COLO668 (cell line): ENCODE measurements around the gene XIRP1.

ENCODE experiments used
- DNase-seq: peaks from one replicate; lab custom pipeline; 2025; ENCODE audit not compliant: unreplicated experiment; lab: John Stamatoyannopoulos, UW

Gene XIRP1

DNA sequence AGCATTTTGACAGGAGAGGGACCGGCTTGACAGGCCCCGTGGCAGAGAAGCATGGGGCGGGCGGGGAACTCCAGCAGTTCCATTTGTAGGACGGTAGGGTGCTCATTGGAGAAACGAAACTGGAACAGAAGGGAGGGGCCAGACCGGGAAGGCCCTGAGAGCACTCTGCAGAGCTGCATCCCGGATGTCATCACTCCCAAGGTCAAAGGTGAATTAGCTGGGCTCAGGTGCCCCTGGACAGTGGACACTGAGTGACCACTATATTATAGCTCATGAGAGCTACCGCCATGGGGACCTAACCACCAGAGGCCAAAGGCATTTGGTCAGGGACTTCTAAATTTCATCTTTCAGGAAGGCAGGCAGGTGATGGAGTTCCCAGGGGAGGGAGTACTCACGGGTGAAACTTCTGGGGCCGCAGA lies 46.3 kb downstream of the XIRP1 start:
- DNase-seq = no peak

DNA sequence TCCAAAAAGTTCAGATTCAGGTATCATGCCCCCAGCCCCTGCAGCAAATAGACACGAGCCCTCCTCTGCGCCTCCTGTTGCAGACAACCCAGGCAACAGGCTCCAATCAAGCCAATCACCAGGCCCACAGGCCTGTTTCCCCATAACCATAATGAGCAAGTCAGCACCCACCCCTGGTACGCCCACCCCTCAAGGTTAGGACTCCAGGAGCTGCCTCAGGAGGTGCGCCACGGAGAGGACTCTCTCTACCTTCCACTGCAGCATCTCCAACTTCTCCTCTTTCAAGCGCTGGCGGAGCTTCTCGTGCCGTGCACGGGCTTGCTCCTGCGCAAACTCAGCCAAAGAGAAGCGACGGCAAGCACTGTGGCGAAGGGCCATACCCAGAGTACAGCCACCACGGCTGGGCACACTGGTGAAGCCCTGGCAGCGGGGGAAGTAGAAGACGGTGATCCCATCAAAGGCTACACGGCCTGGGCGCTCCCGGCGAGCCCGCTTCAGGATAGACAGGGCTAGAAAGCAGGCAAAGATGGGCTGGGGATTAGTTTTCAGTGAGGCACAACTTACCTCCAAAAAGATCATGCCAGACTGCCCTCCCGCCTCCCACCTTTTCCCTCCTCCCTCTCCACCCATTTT lies 47.5 kb downstream of the XIRP1 start:
- no peak for DNase-seq

DNA sequence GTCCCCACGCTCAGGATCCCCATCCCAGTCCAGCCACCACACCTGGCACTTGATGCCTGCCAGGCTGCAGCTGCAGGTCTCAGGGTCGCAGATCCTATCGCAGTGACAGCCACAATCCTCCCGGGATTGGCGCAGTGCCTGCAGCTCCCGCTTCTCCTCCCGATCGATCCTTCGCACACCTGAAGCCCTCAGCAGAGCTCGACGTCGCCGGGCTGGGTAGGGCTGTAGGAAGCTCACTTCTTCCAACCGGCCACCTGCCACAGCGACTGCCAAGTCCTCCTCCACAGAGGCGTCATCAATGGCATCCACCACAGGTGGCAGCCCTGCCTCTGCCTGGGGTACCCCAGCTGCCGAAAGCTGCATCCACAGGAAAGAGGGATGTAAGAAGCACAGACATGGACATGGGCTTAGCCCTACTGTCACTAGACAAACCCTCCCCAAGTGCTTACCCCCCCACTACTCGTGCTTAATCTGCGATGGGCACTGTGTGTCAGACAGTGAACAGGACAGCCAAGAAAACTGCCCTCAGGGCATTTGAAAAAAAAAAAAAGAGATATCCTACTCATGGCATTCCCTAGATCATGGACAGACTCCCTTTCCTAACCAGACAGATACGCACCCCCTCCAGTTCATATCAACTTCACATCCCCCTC lies 48.2 kb downstream of the XIRP1 start:
- peak; percentile 86 for DNase-seq

DNA sequence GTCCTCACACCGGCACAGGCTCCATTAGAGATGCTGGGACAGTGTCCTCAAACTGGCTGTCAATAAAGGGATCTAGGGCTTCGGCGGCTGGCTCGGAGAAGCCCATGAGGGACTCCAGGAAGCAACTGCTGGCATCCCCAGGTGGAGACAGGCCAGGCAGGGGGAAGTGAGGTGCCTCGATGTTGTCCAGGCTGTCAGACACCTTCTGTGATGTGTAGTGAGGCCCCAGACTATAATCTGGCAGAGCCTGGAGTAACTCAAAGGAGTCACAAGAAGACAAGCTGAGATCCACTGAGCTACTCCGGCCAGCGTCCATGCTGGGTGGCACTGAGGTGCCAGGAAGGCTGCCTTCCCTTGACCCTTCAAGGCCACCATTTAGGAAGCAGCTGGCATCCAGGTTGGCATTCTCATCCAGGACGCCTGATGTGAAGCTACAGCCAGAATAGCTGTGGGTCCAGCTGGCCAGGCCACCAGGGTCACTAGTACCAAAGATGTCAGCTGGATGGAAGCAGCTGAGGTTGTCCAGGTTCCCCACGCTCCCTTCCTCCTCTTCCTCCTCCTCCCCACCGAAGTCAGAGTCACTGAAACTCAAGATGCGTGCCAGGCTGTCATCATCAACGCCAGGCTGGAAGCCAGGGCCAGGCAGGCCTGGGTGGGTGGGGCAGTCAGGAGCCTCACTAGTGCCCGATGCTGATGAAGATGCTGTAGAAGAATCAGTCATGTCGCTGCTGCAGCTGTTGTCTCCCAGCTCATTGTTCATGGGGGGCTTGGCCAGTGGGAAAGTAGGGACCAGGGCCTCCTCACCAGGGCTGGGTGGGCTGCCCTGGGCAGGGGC lies 49.1 kb downstream of the XIRP1 start:
- DNase-seq = no peak

DNA sequence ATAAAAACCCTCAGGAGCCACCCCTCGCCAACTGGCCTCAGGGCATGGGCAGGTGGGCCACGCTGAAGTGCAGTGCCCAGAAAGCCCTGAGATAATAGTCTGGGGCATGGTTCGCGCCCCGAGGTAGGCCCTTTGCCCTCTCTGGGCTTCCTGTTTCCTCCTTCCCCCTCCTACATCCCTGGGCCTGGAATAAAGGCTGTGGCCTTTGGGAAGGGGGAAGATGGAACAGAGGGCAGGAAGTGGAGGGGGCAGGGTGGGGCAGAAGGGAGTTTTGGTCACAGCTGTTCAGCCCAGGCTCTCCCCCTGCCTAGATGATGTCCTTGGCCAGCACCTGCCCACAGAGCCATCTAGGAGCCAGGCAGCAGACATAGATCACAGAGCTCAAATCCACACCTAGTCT lies 50.3 kb downstream of the XIRP1 start:
- DNase-seq = peak; percentile 74

DNA sequence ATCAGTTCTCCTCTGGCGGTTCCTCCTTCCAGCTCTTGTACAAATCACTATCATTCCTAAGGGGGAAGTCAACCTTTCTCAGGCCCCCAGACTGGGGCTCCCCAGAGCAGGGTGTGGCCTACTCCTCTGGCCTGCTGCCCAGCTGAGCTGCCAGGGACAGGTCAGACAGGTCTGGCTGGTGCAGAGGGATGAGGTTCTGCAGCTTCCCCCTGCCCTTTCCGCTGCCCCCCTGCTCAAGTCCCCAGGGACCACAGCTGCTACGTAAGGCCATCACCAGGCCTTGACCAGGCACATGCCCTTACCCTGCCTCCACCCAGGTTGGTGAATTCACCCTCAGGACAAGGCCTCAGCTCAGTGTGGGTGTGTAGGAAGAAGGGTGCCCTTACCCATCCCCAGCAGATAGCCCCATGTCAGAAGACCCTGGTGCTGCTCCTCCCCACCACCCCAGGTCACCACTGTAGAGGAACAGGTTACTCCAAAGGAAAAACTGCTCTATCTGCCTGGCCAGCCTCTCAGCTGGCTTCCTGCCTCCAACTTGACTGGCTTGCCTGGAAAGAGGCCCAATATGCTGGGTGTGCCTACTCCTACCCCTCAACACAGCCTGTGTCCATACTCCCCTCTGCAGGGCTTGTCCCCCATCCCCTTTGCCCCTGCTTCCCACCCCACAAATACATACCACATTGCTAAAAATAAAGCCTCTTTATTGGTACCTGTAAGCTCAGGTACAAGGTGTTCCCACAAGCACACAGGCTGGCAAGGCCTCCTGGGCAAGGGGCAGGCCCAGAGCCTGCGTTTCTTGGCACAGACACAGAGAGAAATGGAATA lies 51.0 kb downstream of the XIRP1 start:
- peak; percentile 51 for DNase-seq

DNA sequence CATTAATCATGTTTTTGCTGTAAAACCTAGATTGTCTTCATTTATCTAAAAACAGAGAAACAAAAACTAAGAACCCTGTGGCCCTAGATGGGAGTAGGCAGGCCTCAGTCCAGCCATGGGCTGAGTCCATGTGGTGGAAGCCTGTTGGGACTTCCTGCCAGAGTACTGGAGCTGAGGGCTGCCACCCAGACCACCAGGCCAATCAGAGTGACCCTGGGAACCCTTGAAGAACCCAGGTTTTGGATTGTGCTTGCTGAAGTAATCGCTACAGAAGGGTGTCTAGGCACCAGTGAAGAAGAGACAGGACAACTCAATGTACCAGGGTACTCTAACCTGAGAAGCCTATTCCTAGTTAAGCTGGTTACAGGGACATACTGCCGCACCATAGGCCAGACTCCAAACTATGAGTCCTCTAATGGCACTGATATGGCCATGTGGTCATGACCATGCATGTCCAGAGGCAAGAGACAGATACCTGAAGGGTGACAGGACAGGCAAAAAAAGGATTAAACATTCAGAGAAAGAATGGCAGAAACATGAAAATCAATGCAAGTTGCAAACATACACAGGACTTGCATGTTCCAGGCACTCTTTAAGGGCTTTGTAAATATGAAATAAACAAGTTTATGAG lies 51.9 kb downstream of the XIRP1 start:
- no peak for DNase-seq

DNA sequence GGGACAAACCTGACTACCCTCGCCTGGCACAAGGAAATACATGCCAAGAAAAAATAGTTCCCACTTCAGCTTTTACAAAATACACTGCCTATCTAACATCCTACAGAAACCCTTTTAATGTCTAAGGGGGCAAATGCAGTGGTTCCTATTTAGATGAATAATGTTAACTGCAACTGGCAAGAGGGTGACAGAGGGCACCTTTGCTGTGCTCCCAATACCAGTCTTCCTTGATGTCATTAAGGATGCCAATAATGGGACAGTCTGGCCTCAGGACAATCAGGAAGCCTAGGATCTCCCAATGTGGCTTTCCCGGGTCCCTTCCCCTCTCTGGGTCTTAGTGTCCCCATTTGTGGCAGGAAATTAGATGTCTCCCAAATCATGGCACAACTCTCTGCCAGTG lies 53.0 kb downstream of the XIRP1 start:
- DNase-seq = no peak

DNA sequence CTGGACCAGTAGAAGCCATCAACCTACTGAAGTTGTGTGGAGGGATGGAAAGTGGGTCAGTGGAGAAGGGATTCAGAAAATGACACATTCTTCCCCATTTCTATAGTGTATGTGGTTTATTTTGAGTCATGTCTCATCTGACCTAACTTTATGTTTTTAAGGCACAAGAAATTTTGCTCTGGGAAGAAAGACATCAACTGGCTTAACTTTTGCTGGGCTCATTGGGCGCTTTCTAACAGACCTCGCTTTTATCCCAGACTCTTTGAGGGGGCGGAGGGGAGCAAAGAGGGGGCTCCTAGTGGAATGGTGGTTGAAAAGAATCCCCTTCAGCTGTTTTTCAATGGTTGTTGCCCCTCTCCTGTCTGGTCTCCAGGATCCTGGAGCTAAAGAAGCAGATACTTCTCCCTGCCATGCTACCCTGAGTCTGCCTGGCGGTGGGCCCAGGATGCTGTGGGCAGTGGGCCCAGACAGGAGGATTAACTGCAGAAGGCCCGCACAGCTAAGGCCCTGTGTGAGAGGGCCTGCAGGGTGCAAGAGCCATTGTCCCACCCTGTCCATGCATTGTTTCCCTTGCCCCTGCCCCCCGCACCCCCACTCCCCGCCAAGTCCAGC lies 53.5 kb downstream of the XIRP1 start:
- DNase-seq = no peak

DNA sequence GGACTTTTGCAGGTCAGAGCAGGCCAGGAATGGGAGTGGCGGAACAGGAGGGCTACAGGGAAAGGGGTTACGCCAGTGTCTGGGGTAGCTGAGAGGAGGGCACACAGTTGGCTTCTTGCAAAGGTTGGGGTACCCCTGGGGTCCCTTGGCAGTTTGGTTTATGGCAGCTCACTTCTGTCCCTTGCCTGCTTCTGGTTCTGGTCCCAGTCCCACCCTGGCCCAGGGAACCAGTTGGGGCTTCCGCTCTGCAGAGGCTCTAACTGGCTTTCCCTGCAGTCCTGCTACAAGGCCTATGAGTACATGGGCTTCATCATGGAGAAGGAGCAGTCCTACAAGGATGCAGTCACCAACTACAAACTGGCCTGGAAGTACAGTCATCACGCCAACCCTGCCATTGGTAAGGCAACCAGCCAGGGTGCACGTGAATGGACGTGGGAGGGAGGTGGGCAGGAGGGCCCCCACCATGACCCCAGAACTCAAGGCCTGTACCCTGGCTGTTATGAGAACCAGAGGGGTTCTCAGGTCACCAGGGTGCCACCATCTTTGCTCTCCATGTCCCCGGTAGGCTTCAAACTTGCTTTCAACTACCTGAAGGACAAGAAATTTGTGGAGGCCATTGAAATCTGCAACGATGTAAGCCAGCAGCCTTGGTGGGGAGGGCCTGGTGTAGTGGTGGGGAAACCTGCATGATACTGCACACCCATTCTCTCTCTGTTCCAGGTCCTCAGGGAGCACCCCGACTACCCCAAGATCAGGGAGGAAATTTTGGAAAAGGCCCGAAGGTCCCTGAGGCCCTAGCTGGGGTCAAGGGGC lies 54.2 kb downstream of the XIRP1 start:
- no peak for DNase-seq

DNA sequence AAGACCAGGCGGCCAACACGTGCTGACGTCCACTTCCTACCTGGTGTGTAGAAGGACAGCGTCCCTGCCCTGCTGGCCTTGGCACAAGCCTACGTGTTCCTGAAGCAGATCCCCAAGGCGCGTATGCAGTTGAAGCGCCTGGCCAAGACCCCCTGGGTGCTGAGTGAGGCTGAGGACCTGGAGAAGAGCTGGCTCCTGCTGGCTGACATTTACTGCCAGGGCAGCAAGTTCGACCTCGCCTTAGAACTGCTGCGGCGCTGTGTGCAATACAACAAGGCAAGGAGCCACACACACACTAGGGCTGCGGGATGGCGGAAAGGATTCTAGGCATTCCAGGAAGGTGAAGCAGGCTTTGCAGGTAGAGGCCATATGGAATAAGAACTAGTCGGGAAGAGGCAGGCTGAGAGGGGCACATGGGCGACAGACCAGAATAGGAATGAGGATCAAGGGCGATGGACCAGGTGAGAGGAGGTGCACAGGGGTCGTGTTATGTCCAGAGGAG lies 54.9 kb downstream of the XIRP1 start:
- no peak for DNase-seq

DNA sequence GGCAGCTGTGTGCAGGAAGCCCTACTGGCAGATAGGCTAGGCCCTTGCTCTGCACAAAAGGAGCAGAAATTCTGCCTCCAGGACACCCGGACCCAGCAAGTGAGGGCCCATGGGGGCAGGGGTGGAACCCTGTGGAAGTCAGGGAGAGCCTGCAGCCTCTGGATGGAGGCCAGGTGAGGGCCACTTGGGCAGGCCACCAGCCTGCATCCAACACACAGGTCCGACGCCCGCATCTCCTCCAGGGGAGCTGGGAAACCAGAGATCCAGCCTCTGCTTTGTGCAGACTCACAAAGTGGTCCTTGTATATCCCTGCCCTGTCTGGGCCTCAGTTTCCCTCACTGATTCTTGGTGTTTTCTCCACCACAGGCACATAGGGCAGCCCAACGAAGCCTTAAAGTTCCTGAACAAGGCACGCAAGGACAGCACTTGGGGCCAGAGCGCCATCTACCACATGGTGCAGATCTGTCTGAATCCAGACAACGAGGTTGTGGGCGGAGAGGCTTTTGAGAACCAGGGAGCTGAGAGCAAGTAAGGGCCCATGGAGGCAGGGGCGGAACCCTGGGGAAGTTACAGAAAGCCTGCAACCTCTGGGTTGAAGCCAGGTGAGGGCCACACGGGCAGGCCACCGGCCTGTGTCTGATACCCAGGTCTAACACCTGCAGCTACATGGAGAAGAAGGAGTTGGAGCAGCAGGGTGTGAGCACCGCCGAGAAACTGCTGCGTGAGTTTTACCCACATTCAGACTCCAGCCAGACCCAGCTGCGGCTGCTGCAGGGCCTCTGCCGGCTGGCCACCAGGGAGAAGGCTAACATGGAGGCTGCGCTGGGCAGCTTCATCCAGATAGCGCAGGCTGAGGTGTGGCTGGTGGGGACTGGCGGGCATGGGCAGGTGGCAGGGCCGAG lies 55.6 kb downstream of the XIRP1 start:
- no peak for DNase-seq

DNA sequence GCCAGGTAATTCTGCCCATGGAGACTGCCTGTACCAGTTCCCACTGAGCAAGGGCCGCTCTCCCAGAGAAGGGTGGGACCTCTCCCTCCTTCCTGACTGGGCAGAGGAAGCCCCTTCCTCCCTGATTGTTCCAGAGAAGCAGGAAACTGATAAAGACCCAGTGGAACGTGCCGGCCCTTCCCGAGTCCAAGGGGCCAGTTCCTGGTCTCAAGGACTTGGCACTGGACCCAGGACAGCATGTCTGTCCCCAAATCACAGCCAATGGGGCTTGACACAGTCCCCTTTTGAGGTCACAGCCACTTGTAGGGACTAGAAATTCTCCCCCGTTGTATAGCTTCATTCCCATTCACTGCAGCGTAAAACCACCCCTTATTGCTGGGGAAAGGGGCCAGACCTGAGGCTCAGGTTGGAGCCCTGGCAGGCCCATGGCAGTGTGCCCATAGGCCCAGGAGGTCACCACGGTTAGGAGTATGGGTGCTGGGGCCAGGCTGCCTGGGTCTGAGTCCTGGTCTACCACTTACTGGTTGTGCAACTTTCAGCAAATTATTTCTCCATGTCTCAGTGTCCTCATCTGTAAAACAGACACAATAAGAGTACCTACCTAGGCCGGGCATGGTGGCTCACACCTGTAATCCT lies 57.1 kb downstream of the XIRP1 start:
- DNase-seq = no peak

DNA sequence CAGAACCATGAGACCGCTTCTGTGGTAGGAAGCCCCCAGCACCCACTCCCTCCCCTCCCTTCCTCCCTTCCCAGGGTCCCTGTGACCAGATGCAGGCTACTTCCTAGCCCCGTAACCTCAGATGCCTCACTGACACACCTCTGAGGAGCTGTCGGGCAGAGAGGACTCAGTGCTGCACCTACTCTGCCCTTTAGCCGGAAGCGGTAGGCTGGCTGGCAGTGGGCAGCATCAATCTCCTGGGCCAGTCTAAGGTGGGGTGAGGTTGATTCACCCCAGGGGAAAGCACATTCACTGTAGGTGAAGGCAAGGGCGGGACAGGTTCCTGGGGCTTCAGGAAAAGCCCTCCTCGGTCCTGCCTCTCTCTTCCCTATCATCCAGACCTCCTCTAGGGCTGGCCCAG lies 58.1 kb downstream of the XIRP1 start:
- no peak for DNase-seq

DNA sequence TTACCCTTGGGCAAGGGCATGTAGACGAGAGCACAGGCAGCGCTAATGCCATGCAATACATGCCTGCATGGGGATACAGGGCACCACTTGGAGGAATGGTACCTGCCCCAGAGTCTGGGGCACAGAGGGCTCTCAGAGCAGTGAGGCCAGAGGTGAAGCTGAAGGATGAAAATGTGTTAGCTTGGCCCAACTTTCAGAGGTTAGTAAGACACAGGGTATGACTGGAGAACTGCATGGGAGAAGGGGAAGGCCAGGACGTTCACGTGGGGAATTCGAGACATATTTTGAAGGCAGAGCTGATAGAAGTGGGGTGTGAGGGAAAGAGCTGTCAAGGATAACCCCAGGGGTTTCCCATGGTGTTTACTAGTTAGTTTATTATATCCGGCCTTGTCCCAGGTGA lies 58.6 kb downstream of the XIRP1 start:
- no peak for DNase-seq
